ENCODE measurements around the gene IL1RN. TPM values are rescaled to one million over a fixed set of nuclear protein-coding genes. Genes with fewer than 3 reads are reported as not detected.

IL1RN gene
- total and polyA plus RNA-seq, 2 of the 13 experiments (the other 11 are each of a cell fraction or from before 2014, with no cell fraction given), result 21.2 to 101 TPM

DNA sequence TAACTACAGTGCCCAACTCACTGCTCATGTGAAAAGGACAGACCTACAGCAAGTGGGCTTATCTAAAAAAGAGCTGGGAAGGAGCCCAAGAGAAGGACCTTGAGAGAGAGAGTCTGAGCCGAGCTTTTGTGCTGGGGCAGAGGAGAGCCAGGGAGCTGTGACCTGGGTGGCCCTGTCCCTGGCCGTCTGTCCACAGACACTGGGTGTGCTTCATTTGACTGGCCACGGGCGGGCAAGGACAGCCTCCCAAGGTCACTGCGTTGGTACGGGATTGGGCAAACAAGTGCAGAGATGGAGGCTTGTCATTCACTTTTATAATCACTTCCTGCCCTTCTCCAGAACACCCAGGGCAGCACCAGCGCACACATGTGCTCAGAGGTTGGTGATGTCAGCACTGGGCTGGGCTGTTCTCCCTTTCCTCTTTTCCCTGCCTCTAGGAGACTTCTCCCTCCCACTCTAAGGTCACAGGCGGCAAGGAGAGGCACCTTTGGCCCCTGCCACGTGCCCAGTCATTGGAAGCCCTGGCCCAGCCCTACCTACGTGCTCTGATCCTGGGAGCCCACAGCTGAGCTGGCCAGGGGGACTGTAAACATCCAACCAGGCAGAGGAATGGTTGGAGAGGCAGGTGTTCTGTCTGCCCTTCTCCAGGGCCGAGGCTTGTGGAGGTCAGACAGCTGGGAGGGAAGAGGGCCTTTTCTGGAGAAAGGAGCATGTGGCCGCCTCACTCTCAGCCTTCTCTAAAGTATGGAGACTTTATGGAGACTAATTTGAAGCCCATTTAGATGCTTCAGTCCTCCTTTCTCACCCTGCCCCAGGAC lies 39.9 kb downstream of the IL1RN start (continued):
- TF ChIP-seq, protein P1, sequence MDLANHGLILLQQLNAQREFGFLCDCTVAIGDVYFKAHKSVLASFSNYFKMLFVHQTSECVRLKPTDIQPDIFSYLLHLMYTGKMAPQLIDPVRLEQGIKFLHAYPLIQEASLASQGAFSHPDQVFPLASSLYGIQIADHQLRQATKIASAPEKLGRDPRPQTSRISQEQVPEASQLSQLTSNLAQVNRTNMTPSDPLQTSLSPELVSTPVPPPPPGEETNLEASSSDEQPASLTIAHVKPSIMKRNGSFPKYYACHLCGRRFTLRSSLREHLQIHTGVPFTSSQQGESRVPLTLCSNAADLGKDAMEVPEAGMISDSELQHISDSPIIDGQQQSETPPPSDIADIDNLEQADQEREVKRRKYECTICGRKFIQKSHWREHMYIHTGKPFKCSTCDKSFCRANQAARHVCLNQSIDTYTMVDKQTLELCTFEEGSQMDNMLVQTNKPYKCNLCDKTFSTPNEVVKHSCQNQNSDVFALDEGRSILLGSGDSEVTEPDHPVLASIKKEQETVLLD (CRISPR knock-in tag; IDR thresholded peaks at IDR 0.05; ENCODE audit: low read depth), result no peak; the same call in 1 of the 2 replicates
- TF ChIP-seq, protein P2, sequence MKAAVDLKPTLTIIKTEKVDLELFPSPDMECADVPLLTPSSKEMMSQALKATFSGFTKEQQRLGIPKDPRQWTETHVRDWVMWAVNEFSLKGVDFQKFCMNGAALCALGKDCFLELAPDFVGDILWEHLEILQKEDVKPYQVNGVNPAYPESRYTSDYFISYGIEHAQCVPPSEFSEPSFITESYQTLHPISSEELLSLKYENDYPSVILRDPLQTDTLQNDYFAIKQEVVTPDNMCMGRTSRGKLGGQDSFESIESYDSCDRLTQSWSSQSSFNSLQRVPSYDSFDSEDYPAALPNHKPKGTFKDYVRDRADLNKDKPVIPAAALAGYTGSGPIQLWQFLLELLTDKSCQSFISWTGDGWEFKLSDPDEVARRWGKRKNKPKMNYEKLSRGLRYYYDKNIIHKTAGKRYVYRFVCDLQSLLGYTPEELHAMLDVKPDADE (CRISPR knock-in tag; IDR thresholded peaks at IDR 0.05), result peak; percentile 93; the same call in 1 of the 2 replicates
- TF ChIP-seq NFATC3 (CRISPR knock-in tag; IDR thresholded peaks at IDR 0.05) (no peak), ZNF160 (CRISPR knock-in tag; IDR thresholded peaks at IDR 0.05) (peak; percentile 91), KLF15 (CRISPR knock-in tag; IDR thresholded peaks at IDR 0.05; ENCODE audit: borderline replicate concordance) (no peak), SMARCC2 (IDR thresholded peaks at IDR 0.05) (no peak), KAT7 (CRISPR knock-in tag; IDR thresholded peaks at IDR 0.05; ENCODE audit: borderline replicate concordance) (peak; percentile 66), NCOA1 (CRISPR knock-in tag; IDR thresholded peaks at IDR 0.05) (peak; percentile 87; the same call in 1 of the 2 replicates), TRIM22 (IDR thresholded peaks at IDR 0.05) (no peak), ZMYM3 (CRISPR knock-in tag; IDR thresholded peaks at IDR 0.05) (peak; percentile 97), POGZ (CRISPR knock-in tag; IDR thresholded peaks at IDR 0.05) (peak; percentile 96), CREM (IDR thresholded peaks at IDR 0.05) (peak; percentile 85), CREM (CRISPR knock-in tag; IDR thresholded peaks at IDR 0.05) (no peak), ZSCAN12 (CRISPR knock-in tag; IDR thresholded peaks at IDR 0.05) (no peak), DPF2 (CRISPR knock-in tag; IDR thresholded peaks at IDR 0.05; ENCODE audit: borderline replicate concordance, low read depth) (peak; percentile 93), GATAD1 (CRISPR knock-in tag; IDR thresholded peaks at IDR 0.05) (peak; percentile 74), ZNF333 (CRISPR knock-in tag; IDR thresholded peaks at IDR 0.05; ENCODE audit: borderline replicate concordance) (no peak; the same call in 1 of the 2 replicates), U2AF1 (optimal IDR thresholded peaks at IDR 0.05; ENCODE audit: low read depth, low read length) (no peak), ZNF232 (CRISPR knock-in tag; IDR thresholded peaks at IDR 0.05; ENCODE audit: borderline replicate concordance) (peak; percentile 98)
- TF ChIP-seq, protein P3, sequence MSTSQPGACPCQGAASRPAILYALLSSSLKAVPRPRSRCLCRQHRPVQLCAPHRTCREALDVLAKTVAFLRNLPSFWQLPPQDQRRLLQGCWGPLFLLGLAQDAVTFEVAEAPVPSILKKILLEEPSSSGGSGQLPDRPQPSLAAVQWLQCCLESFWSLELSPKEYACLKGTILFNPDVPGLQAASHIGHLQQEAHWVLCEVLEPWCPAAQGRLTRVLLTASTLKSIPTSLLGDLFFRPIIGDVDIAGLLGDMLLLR (CRISPR knock-in tag; IDR thresholded peaks at IDR 0.05), result peak; percentile 86; the same call in 1 of the 2 replicates
- TF ChIP-seq, protein P4, sequence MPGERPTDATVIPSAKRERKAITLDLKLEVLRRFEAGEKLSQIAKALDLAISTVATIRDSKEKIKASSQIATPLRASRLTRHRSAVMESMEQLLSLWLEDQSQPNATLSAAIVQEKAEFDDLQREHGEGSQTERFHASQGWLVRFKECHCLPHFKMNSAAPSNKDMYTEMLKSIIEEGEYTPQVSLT (CRISPR knock-in tag; IDR thresholded peaks at IDR 0.05; ENCODE audit: borderline replicate concordance, low read depth), result no peak; the same call in 1 of the 2 replicates
- TF ChIP-seq, protein P5, sequence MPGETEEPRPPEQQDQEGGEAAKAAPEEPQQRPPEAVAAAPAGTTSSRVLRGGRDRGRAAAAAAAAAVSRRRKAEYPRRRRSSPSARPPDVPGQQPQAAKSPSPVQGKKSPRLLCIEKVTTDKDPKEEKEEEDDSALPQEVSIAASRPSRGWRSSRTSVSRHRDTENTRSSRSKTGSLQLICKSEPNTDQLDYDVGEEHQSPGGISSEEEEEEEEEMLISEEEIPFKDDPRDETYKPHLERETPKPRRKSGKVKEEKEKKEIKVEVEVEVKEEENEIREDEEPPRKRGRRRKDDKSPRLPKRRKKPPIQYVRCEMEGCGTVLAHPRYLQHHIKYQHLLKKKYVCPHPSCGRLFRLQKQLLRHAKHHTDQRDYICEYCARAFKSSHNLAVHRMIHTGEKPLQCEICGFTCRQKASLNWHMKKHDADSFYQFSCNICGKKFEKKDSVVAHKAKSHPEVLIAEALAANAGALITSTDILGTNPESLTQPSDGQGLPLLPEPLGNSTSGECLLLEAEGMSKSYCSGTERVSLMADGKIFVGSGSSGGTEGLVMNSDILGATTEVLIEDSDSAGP (CRISPR knock-in tag; IDR thresholded peaks at IDR 0.05; ENCODE audit: borderline replicate concordance), result peak; percentile 82
- TF ChIP-seq, protein P6, sequence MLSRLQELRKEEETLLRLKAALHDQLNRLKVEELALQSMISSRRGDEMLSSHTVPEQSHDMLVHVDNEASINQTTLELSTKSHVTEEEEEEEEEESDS (CRISPR knock-in tag; IDR thresholded peaks at IDR 0.05; ENCODE audit: borderline replicate concordance), result peak; percentile 90
